IPS-NIHi11 (cell line): ENCODE data around the gene LINGO4.
"Not testable (repeated sequence)": the region's sequence is repeated elsewhere in the genome, so short reads cannot be mapped to it uniquely, and the experiment has no call there.

Source experiments
- DNase-seq: peaks from one replicate; pipeline ENCODE4 v3.0.0; 2012; ENCODE audit warnings: mixed read lengths, low spot score

The LINGO4 gene

GRCh38 chr1:151782026-151782425, 23.2 kb downstream of the LINGO4 start:
- not testable (repeated sequence) for DNase-seq

- not testable (repeated sequence) for DNase-seq
These were observed 24.5 kb downstream of the LINGO4 start for GRCh38 chr1:151780736-151781135.

- no peak for DNase-seq
These were observed 25.4 kb downstream of the LINGO4 start for GRCh38 chr1:151779852-151780251.

GRCh38 chr1:151777317-151777716, 27.9 kb downstream of the LINGO4 start:
- no peak for DNase-seq

- DNase-seq: no peak
These were observed 28.6 kb downstream of the LINGO4 start for GRCh38 chr1:151776665-151777062.

GRCh38 chr1:151775894-151776664, 29.1 kb downstream of the LINGO4 start:
- no peak for DNase-seq

GRCh38 chr1:151774256-151774922, 30.8 kb downstream of the LINGO4 start:
- no peak for DNase-seq

GRCh38 chr1:151773702-151774101, 31.5 kb downstream of the LINGO4 start:
- no peak for DNase-seq

- DNase-seq: not testable (repeated sequence)
These were observed 35.9 kb downstream of the LINGO4 start for GRCh38 chr1:151769270-151769669.

- DNase-seq: peak; percentile 14
These were observed 36.7 kb downstream of the LINGO4 start for GRCh38 chr1:151768351-151769066.

GRCh38 chr1:151763990-151764389, 41.2 kb downstream of the LINGO4 start:
- no peak for DNase-seq

GRCh38 chr1:151762941-151763921, 42.0 kb downstream of the LINGO4 start, which contains the start of gene MRPL9:
TSS of gene MRPL9 (minus strand) at chr1:151763496. CDS start at chr1:151763479, 17 bp downstream.
- peak; percentile 98 for DNase-seq

- no peak for DNase-seq
These were observed 44.4 kb downstream of the LINGO4 start for GRCh38 chr1:151760597-151761385.

- DNase-seq: no peak
These were observed 46.0 kb downstream of the LINGO4 start for GRCh38 chr1:151759241-151759640.

- DNase-seq: no peak
These were observed 48.9 kb downstream of the LINGO4 start for GRCh38 chr1:151756291-151756690.
